Hepatocyte (in vitro differentiated cells): Measurements from ENCODE around the gene DIS3L2. TPM values are rescaled to one million over a fixed set of nuclear protein-coding genes. Genes with fewer than 3 reads are reported as not detected.
"Not testable (repeated sequence)": the region's sequence is repeated elsewhere in the genome, so short reads cannot be mapped to it uniquely, and the experiment has no call there.

Experiments used
- DNase-seq: peaks from one replicate; pipeline ENCODE4 v3.0.0-alpha.2; 2016; ENCODE audit warnings: low spot score
- H2AFZ ChIP-seq: fragments of 200-600 bp; sonication (generic); 2 replicates; pipeline ENCODE4 v1.6.0; 2016; ENCODE audit warnings: antibody characterized with exemption, mild to moderate bottlenecking
- H3K27ac ChIP-seq: fragments of 200-600 bp; sonication (generic); 2 replicates; pipeline ENCODE4 v1.5.1; 2016; ENCODE audit warnings: mild to moderate bottlenecking
- H3K27me3 ChIP-seq: fragments of 200-600 bp; sonication (generic); 2 replicates; pipeline ENCODE4 v1.6.1; 2016
- H3K36me3 ChIP-seq: fragments of 200-600 bp; sonication (generic); replicated peaks from 2 replicates; pipeline ENCODE4 v1.5.1; 2016; ENCODE audit warnings: low read depth; ENCODE audit not compliant: insufficient read depth
- H3K4me1 ChIP-seq: fragments of 200-600 bp; sonication (generic); 2 replicates; pipeline ENCODE4 v1.5.1; 2016; ENCODE audit warnings: mild to moderate bottlenecking, moderate library complexity; ENCODE audit not compliant: insufficient read depth
- H3K4me2 ChIP-seq: fragments of 200-600 bp; sonication (generic); 2 replicates; pipeline ENCODE4 v1.6.0; 2016
- H3K4me3 ChIP-seq: fragments of 200-600 bp; sonication (generic); 2 replicates; pipeline ENCODE4 v1.5.1; 2016; ENCODE audit warnings: mild to moderate bottlenecking
- H3K79me2 ChIP-seq: fragments of 200-600 bp; sonication (generic); 2 replicates; pipeline ENCODE4 v1.6.0; 2017; ENCODE audit warnings: mild to moderate bottlenecking
- H3K9me2 ChIP-seq: fragments of 200-600 bp; sonication (generic); replicated peaks from 2 replicates; pipeline ENCODE4 v1.6.0; 2017; ENCODE audit warnings: mild to moderate bottlenecking; ENCODE audit not compliant: insufficient read depth
- H3K9me3 ChIP-seq: fragments of 200-600 bp; sonication (generic); 2 replicates; pipeline ENCODE4 v1.5.1; 2016; ENCODE audit warnings: low read depth, mild to moderate bottlenecking
- H4K20me1 ChIP-seq: fragments of 200-600 bp; sonication (generic); 2 replicates; pipeline ENCODE4 v1.6.0; 2016; ENCODE audit warnings: mild to moderate bottlenecking; ENCODE audit not compliant: insufficient read depth, poor library complexity, severe bottlenecking
- CTCF ChIP-seq: fragments of 200-600 bp; sonication (generic); IDR thresholded peaks from 2 replicates; pipeline ENCODE4 v1.5.1; 2016; ENCODE audit warnings: antibody characterized with exemption, mild to moderate bottlenecking; ENCODE audit not compliant: poor library complexity
- EZH2 ChIP-seq: fragments of 200-600 bp; sonication (generic); IDR thresholded peaks from 2 replicates; pipeline ENCODE4 v1.6.1; 2016; ENCODE audit warnings: antibody characterized with exemption, mild to moderate bottlenecking, borderline replicate concordance
- EZH2phosphoT487 ChIP-seq: fragments of 200-600 bp; sonication (generic); IDR thresholded peaks from one replicate; pipeline ENCODE4 v1.6.1; 2018; ENCODE audit warnings: antibody characterized with exemption, mild to moderate bottlenecking, low read depth, moderate library complexity; ENCODE audit not compliant: unreplicated experiment, severe bottlenecking
- WGBS: methylation state at CpG from one replicate; pipeline ENCODE4 v1.1.6; 2016; ENCODE audit warnings: low lambda C conversion rate; ENCODE audit errors: missing lambda C conversion rate; 5-methylcytosine and 5-hydroxymethylcytosine counted together
- polyA plus RNA-seq: library from polyadenylated mRNA; unstranded; fragments of >200 nt; fragmentation: Nextera tagmentation; extraction: Ambion mirVana; gene quantifications from 2 replicates; pipeline ENCODE4 v1.2.1, GENCODE V29; 2016
- total RNA-seq: library from RNA; depleted of rRNA; stranded (reverse); fragments of >200 nt; gene quantifications from 2 replicates; pipeline ENCODE4 v1.2.3, GENCODE V29; 2014

The DIS3L2 gene
- total and polyA plus RNA-seq, 2 experiments from 2014 or later, result 19.5 to 20.0 TPM

GRCh38 chr2:231940795-231941194 lies 20.7 kb upstream of the DIS3L2 start:
- 72% methylated on average over 3 of the region's 3 CpGs for WGBS
- no peak for TF ChIP-seq EZH2phosphoT487
- TF ChIP-seq EZH2, result no peak
- no peak for TF ChIP-seq CTCF
- no peaks in the 10 kb centered on the region for H3K9me2 ChIP-seq
- H3K9me3 ChIP-seq, result no peaks in the 10 kb centered on the region
- H3K4me3 ChIP-seq, result no peak overlapping the region
- H3K79me2 ChIP-seq, result no peaks in the 10 kb centered on the region
- no peaks in the 10 kb centered on the region for H3K4me1 ChIP-seq
- H4K20me1 ChIP-seq, result no peaks in the 10 kb centered on the region
- no peak overlapping the region for H2AFZ ChIP-seq
- no peak overlapping the region for H3K27ac ChIP-seq
- no peaks in the 10 kb centered on the region for H3K36me3 ChIP-seq
- no peaks in the 10 kb centered on the region for H3K27me3 ChIP-seq
- H3K4me2 ChIP-seq, result no peak overlapping the region
- DNase-seq, result no peak

- TF ChIP-seq CTCF (no peak), EZH2 (no peak), EZH2phosphoT487 (no peak)
- Histone ChIP-seq H3K79me2 (no peaks in the 10 kb centered on the region), H3K4me3 (no peak overlapping the region), H3K4me1 (no peaks in the 10 kb centered on the region), H3K27me3 (no peaks in the 10 kb centered on the region), H4K20me1 (no peaks in the 10 kb centered on the region), H3K4me2 (no peak overlapping the region), H3K27ac (no peak overlapping the region), H3K9me3 (no peaks in the 10 kb centered on the region), H3K36me3 (no peaks in the 10 kb centered on the region), H2AFZ (no peak overlapping the region), H3K9me2 (no peaks in the 10 kb centered on the region)
- DNase-seq, result no peak
- WGBS, result 85% methylated on average over 12 of the region's 12 CpGs
Observed at GRCh38 chr2:231941673-231942072, 19.8 kb upstream of the DIS3L2 start.

DNA sequence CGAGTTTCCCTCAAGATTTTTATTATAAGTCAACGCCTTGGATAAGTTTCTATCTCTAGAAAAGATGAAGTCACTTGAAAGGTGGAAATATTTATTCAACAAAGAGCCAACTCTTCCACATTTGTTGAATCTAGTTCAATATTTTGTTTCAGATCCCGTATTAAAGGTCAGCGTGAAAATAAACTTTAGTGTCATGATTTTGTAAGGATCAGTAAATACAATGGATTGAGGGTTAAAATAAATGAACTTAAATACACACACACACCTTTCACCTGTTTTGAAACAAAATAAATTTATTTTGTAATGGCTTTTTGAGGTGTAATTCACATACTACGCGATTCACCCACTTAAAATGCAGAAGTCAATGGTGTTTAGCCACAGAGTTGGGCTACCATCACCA lies 19.3 kb upstream of the DIS3L2 start:
- Histone ChIP-seq H3K9me2 (no peaks in the 10 kb centered on the region), H3K27ac (no peak overlapping the region), H4K20me1 (no peaks in the 10 kb centered on the region), H3K4me3 (no peak overlapping the region), H3K4me1 (no peaks in the 10 kb centered on the region), H3K79me2 (no peaks in the 10 kb centered on the region), H3K4me2 (no peak overlapping the region), H3K27me3 (no peaks in the 10 kb centered on the region), H3K36me3 (no peaks in the 10 kb centered on the region), H2AFZ (no peak overlapping the region), H3K9me3 (no peaks in the 10 kb centered on the region)
- no peak for TF ChIP-seq CTCF
- no peak for TF ChIP-seq EZH2phosphoT487
- no peak for TF ChIP-seq EZH2
- WGBS, result 86% methylated on average over 6 of the region's 6 CpGs
- no peak for DNase-seq

GRCh38 chr2:231946241-231946814 lies 15.2 kb upstream of the DIS3L2 start:
- H4K20me1 ChIP-seq, result no peaks in the 10 kb centered on the region
- H3K4me1 ChIP-seq, result no peaks in the 10 kb centered on the region
- H3K9me2 ChIP-seq, result no peaks in the 10 kb centered on the region
- H3K4me3 ChIP-seq, result no peak overlapping the region
- 94% methylated on average over 13 of the region's 15 CpGs for WGBS
- TF ChIP-seq EZH2 (no peak), EZH2phosphoT487 (no peak), CTCF (no peak)
- DNase-seq, result no peak
- no peaks in the 10 kb centered on the region for H3K36me3 ChIP-seq
- H3K4me2 ChIP-seq, result no peak overlapping the region
- H3K27me3 ChIP-seq, result no peaks in the 10 kb centered on the region
- H2AFZ ChIP-seq, result no peak overlapping the region
- no peaks in the 10 kb centered on the region for H3K79me2 ChIP-seq
- H3K9me3 ChIP-seq, result no peaks in the 10 kb centered on the region
- no peak overlapping the region for H3K27ac ChIP-seq

- not testable (repeated sequence) for H3K4me2 ChIP-seq, H3K4me3 ChIP-seq, H3K9me3 ChIP-seq, H3K4me1 ChIP-seq, H3K79me2 ChIP-seq, H3K9me2 ChIP-seq, H3K27me3 ChIP-seq, H3K27ac ChIP-seq, DNase-seq, H3K36me3 ChIP-seq, H4K20me1 ChIP-seq, H2AFZ ChIP-seq
- 91% methylated on average over 11 of the region's 11 CpGs for WGBS
Observed at GRCh38 chr2:231947112-231947511, 14.4 kb upstream of the DIS3L2 start.
